ENCODE measurements around the gene NR1I2. TPM values are rescaled to one million over a fixed set of nuclear protein-coding genes. Genes with fewer than 3 reads are reported as not detected.

Gene NR1I2
- total RNA-seq, 1 donor from 2014 or later, result 0.23 TPM

GRCh38 chr3:119792270-119792669, 10.4 kb downstream of the NR1I2 start:
- Mint-ChIP-seq H3K9me3 (ENCODE audit: unreplicated experiment) (no peaks in the 10 kb centered on the region), H3K27me3 (ENCODE audit: unreplicated experiment) (peaks cover 7% of the 10 kb centered on the region), H3K4me3 (ENCODE audit: unreplicated experiment) (no peak overlapping the region), H3K4me1 (ENCODE audit: unreplicated experiment) (peaks cover 13% of the 10 kb centered on the region), H3K27ac (ENCODE audit: unreplicated experiment) (no peak overlapping the region), H3K36me3 (ENCODE audit: low read depth, unreplicated experiment) (no peaks in the 10 kb centered on the region)
- no peak for DNase-seq (ENCODE audit: low spot score)
- TF ChIP-seq CTCF (IDR thresholded peaks at IDR 0.05; ENCODE audit: unreplicated experiment), result no peak

GRCh38 chr3:119794401-119794800, 12.5 kb downstream of the NR1I2 start:
- Mint-ChIP-seq H3K36me3 (ENCODE audit: low read depth, unreplicated experiment) (no peaks in the 10 kb centered on the region), H3K4me1 (ENCODE audit: unreplicated experiment) (peaks cover 9% of the 10 kb centered on the region), H3K27me3 (ENCODE audit: unreplicated experiment) (peaks cover 7% of the 10 kb centered on the region), H3K4me3 (ENCODE audit: unreplicated experiment) (no peak overlapping the region), H3K27ac (ENCODE audit: unreplicated experiment) (no peak overlapping the region), H3K9me3 (ENCODE audit: unreplicated experiment) (no peaks in the 10 kb centered on the region)
- TF ChIP-seq CTCF (IDR thresholded peaks at IDR 0.05; ENCODE audit: unreplicated experiment), result no peak
- no peak for DNase-seq (ENCODE audit: low spot score)

DNA sequence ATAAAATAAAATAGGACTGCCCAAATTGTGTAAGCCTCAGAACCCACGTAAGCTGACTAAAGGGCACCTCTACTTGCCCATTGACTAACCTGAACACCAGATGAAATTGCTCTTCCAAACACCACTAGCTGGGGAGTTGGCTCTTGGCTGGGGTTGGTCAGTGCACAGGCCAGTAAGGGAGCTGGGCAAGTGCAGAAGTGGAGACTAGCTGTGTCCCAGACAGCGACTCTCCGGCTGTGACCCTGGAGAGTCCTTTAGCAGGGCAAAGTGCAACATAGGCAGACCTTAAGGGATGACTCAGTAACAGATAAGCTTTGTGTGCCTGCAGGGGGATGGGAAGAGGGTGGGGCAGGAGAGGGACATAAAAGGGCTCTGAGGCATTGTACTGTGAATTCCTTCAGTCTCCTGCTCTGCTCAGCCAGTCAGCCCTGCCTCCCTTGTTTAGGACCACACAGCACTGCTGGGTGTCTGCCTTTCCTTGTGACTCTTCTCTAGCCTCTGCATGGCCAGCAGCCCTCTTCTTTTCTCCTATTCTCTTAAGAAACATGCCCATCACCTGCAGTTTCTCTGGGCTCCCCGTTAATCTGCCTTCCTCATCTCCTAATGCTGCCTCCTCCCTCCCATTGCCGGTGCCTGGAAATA, 13.2 kb downstream of the NR1I2 start:
- peaks cover 6% of the 10 kb centered on the region for H3K27me3 Mint-ChIP-seq (ENCODE audit: unreplicated experiment)
- H3K9me3 Mint-ChIP-seq (ENCODE audit: unreplicated experiment), result no peaks in the 10 kb centered on the region
- DNase-seq (ENCODE audit: low spot score), result no peak
- peaks cover 6% of the 10 kb centered on the region for H3K4me1 Mint-ChIP-seq (ENCODE audit: unreplicated experiment)
- no peak overlapping the region for H3K4me3 Mint-ChIP-seq (ENCODE audit: unreplicated experiment)
- no peak for TF ChIP-seq CTCF (IDR thresholded peaks at IDR 0.05; ENCODE audit: unreplicated experiment)
- H3K36me3 Mint-ChIP-seq (ENCODE audit: low read depth, unreplicated experiment), result no peaks in the 10 kb centered on the region
- H3K27ac Mint-ChIP-seq (ENCODE audit: unreplicated experiment), result no peak overlapping the region

DNA sequence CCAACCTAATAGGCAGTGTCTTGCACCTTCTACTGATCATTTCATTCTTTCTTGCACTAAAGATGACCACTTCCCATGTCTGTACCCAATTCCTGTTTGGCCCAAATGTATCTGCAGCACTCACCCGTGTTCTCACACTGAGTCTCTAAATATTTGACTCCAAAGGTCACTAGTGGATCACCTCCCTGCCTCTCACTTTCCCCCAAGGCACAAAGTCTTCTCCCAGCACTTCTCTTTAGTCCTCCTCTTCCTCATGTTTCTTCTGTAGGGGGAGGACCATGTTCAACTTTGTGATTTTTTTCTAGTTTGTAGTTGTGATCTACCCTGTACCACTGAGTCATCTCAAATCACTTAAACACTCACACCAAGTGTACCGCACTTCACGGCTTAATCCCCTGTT, 13.9 kb downstream of the NR1I2 start:
- H3K27me3 Mint-ChIP-seq (ENCODE audit: unreplicated experiment), result peaks cover 6% of the 10 kb centered on the region
- no peak for TF ChIP-seq CTCF (IDR thresholded peaks at IDR 0.05; ENCODE audit: unreplicated experiment)
- H3K9me3 Mint-ChIP-seq (ENCODE audit: unreplicated experiment), result no peaks in the 10 kb centered on the region
- DNase-seq (ENCODE audit: low spot score), result no peak
- no peaks in the 10 kb centered on the region for H3K36me3 Mint-ChIP-seq (ENCODE audit: low read depth, unreplicated experiment)
- no peak overlapping the region for H3K27ac Mint-ChIP-seq (ENCODE audit: unreplicated experiment)
- no peak overlapping the region for H3K4me3 Mint-ChIP-seq (ENCODE audit: unreplicated experiment)
- peaks cover 6% of the 10 kb centered on the region for H3K4me1 Mint-ChIP-seq (ENCODE audit: unreplicated experiment)

DNA sequence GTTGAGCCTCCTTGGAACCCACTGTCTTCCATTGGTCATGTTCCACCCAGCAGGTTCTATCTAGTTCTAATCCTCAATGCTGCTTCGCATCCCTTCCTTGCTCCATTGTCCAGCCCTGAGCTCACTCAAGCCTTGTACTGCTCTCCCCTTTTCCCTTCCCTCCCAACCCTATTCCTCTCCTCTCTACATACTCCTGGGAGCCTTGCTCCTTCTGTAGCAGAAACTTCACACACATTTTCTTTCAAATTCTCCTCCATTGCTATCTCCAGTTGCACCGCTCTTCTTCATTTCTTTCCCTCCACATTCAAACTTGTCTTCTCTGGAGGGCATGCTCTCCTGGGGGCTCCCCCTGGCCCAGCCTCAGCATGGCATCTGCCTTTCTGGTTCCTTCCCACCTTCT, 14.5 kb downstream of the NR1I2 start:
- Mint-ChIP-seq H3K9me3 (ENCODE audit: unreplicated experiment) (no peaks in the 10 kb centered on the region), H3K4me3 (ENCODE audit: unreplicated experiment) (no peak overlapping the region), H3K4me1 (ENCODE audit: unreplicated experiment) (peaks cover 6% of the 10 kb centered on the region), H3K36me3 (ENCODE audit: low read depth, unreplicated experiment) (no peaks in the 10 kb centered on the region), H3K27ac (ENCODE audit: unreplicated experiment) (no peak overlapping the region), H3K27me3 (ENCODE audit: unreplicated experiment) (peaks cover 6% of the 10 kb centered on the region)
- TF ChIP-seq CTCF (IDR thresholded peaks at IDR 0.05; ENCODE audit: unreplicated experiment), result no peak
- DNase-seq (ENCODE audit: low spot score), result no peak

All from endothelial cell (in vitro differentiated cells).